ENCODE results near the gene ARHGEF1. TPM values are rescaled to one million over a fixed set of nuclear protein-coding genes. Genes with fewer than 3 reads are reported as not detected.

Gene ARHGEF1
- 10 to 100 TPM; 51.2 to 86.8 (median 78.4) TPM for polyA plus RNA-seq (ENCODE audit: insufficient read depth in 1 of 5, insufficient read length in 5 of 5, low replicate concordance in 1 of 5)
- long read RNA-seq, donor 1, transcript ARHGEF1-205 (2 exons, 576 nt) = major isoform, 5 of 12 reads
- long read RNA-seq, donor 1, partial matches to known transcripts = 0 of 12 reads
- long read RNA-seq, donor 1, other reads (novel, unspliced or antisense) = 0 of 12 reads
- long read RNA-seq, donor 2, partial matches to known transcripts = 0 of 5 reads
- long read RNA-seq, donor 2, other reads (novel, unspliced or antisense) = 0 of 5 reads
- long read RNA-seq, donor 3, partial matches to known transcripts = 6 of 14 reads
- long read RNA-seq, donor 3, other reads (novel, unspliced or antisense) = 0 of 14 reads
- long read RNA-seq, donor 4, partial matches to known transcripts = 0 of 2 reads
- long read RNA-seq, donor 4, other reads (novel, unspliced or antisense) = 0 of 2 reads
- long read RNA-seq, donor 5, partial matches to known transcripts = 0 of 3 reads
- long read RNA-seq, donor 5, other reads (novel, unspliced or antisense) = 0 of 3 reads
- long read RNA-seq, donor 6, partial matches to known transcripts = 5 of 14 reads
- long read RNA-seq, donor 6, other reads (novel, unspliced or antisense) = 0 of 14 reads
- long read RNA-seq, donor 7, partial matches to known transcripts = 0 of 8 reads
- long read RNA-seq, donor 7, other reads (novel, unspliced or antisense) = 0 of 8 reads
- long read RNA-seq, donor 8, partial matches to known transcripts = 0 of 1 reads
- long read RNA-seq, donor 8, other reads (novel, unspliced or antisense) = 0 of 1 reads

DNA sequence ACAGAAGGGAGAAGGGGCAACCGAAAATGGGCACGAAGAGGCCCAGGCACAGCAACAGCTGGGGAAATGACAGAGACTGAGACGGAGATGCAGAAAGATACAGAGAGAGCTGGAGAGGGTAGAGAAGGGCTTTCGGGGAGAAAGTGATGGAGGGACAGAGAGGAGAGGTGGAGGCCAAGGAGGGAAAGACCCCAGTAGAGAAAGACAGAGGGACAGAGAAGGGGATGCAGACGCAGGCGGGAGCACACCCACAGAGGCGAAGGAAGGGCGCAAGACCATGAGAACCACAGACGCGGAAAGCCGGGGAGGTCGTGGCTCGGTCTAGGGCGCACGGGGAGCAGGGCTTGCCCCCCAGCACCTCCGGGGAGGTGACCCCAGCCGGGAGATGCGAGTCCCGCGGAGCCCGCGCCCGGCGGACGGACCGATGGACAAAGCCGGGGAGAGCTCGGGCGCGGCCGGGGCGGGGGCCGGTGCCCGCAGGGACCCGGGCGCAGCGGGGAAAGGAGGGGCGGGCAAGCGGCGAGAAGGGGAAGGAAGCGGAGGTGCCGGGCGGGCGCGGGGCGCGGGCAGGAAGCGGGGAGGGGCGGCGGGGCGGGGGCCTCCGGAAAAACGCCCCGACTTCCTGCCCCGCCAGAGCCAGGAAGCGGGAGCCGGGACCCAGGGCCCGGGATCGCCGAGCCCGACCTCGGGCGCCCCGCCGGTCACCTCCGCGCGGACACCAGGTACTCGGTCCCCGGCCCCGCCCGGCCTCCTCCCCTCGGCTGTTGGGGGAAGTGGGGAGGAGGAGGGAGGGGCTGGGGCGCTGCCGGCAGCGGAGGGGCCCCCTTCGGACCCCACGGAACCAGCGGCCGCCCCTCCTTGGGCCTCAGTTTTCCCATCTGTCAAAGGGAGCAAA, at the start of gene ARHGEF1:
Gene ARHGEF1 (plus strand): TSS at position 617 of the 895 bp plus-strand sequence. CDS start 4,899 bp downstream, outside the sequence.
- no peak for DNase-seq

GRCh38 chr19:41837981-41838708, 44.8 kb upstream of the ARHGEF1 start:
- no peak for DNase-seq

DNA sequence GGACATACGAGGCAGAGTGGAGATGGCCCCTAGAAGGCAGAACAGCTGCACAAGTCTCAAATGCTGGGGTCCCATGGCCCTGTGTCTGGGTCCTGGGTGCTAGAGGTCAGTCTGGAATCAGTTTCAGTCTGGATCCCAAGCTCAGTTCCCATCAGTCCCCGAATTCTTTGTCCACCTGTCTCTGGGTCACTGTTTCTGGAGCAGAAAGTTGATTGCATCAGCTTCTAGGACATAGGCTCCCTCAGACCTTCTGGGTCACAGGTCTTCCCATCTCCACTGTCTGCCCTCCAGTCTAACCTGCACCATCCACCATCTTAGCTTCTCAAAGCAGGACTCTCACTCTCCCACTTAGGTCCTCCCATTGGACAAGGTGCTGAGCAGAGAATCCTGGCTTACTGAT, 43.8 kb upstream of the ARHGEF1 start:
- DNase-seq = no peak

GRCh38 chr19:41843371-41843770, 39.6 kb upstream of the ARHGEF1 start:
- no peak for DNase-seq

DNA sequence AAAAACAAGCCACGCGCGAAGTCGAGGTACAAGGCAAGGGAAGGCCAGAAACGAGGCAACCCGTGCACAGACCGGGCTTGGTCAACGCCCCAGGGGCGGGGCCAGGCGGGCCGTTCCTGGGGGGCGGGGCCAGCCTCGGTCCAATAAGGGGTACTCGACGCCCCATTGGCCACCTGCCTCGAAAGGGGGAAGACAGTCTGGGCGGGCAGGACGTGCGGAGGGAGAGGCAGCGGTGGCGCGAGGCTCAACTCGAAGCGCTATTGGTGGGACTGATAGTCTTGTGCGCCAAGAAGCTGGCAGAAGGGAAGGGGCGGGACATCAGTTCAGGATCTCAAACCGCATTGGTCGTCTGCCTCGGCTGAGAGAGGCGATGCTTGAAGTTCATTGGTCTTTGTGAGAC, 38.4 kb upstream of the ARHGEF1 start, which contains the start of gene LYPD4:
Gene LYPD4 (minus strand): TSS at position 83 of the 400 bp plus-strand sequence. CDS start 5,398 bp downstream, outside the sequence.
- no peak for DNase-seq

DNA sequence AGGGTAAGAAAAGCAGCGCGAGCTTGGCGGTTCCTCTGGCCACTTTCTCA, 38.2 kb upstream of the ARHGEF1 start, which contains the start of gene DMRTC2:
Gene DMRTC2 (plus strand): TSS at position 42 of the 50 bp plus-strand sequence. CDS start 2,387 bp downstream, outside the sequence.
- DNase-seq = no peak

DNA sequence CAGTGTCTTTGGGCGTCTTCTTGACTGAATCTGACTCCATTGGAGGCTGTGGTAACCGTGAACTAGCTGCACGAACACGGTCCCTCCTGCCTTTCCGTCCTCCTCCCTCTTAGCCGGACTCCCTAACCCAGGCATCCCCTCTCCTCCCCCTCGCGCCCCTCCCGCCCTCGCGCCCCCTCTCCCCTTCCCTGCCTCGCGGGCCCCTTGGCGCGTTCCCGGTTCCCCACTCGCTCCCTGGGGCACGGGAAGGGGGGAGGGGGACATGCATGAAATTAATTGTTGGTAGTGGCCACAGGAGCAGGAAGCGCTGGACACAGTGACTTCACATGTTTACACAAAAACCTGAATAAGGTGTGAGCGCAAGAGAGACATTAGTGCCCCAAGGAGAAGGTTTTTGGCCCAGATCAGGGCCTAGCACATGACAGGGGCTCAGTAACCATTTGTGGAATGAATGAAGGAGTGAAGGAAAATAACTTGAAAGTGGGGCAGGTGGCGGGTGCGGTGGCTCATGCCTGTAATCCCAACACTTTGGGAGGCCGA, 37.9 kb upstream of the ARHGEF1 start:
- no peak for DNase-seq

DNA sequence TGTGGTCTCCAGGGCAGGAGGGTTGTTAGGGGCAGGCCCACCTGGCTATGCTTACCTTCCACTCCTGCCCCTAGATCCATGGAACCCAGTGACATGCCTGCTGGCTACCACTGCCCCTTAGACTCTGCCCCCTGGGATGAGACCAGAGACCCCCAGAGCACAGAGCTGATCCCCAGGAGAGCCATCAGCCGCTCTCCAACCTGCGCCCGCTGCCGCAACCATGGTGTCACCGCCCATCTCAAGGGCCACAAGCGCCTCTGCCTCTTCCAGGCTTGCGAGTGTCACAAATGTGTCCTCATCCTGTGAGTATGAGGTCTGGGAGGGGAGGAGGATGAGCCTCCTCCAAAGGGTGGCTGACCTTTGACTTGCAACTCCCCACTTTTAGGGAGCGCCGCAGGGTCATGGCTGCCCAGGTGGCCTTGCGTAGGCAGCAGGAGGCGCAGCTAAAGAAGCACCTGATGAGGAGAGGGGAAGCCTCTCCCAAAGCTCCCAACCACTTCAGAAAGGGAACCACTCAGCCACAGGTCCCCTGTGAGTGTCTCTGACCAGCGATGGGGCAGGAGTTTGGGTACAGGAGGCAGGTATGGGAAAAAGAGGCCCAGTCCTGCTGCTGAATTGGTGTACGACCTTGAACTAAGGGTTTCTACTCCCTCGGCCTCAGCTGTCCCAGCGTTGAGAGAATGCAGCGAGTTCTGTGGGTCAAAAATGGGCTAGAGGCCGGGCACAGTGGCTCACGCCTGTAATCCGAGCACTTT, 35.5 kb upstream of the ARHGEF1 start:
- DNase-seq = no peak

GRCh38 chr19:41848666-41849065, 34.3 kb upstream of the ARHGEF1 start:
- DNase-seq = no peak

- DNase-seq = no peak
These were observed 33.9 kb upstream of the ARHGEF1 start for GRCh38 chr19:41849067-41849466.

GRCh38 chr19:41850381-41850780, 32.6 kb upstream of the ARHGEF1 start:
- DNase-seq = no peak

DNA sequence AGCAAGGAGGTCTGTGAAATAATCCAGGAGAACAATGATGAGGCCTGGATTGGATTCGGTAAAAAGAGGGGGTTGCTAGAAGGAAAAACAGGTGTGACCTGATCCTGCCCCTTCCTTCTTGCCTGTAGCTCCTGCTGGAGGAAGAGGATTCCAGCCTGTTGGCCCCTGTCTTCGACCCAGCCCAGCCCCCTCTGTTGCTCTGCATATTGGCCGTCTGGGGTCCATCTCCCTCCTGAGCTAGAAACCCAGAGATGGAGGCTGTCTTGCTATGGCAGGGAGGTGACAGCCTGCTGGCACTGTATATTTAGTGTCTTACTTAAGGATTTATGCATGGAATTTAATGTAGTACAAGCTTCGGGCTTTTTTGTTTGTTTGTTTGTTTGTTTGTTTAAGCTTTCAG, 31.5 kb upstream of the ARHGEF1 start:
- no peak for DNase-seq

GRCh38 chr19:41853344-41853743, 29.6 kb upstream of the ARHGEF1 start:
- DNase-seq = no peak

- DNase-seq = no peak
These were observed 29.2 kb upstream of the ARHGEF1 start for GRCh38 chr19:41853768-41854167.

GRCh38 chr19:41859213-41859617, 23.8 kb upstream of the ARHGEF1 start:
- no peak for DNase-seq

GRCh38 chr19:41859618-41860418, 23.2 kb upstream of the ARHGEF1 start, which contains the start of gene RPS19:
RPS19 (plus strand) TSS chr19:41860255; CDS start chr19:41860775, 520 bp downstream.
- DNase-seq = peak; percentile 99

GRCh38 chr19:41860419-41861115, 22.4 kb upstream of the ARHGEF1 start:
- no peak for DNase-seq

DNA sequence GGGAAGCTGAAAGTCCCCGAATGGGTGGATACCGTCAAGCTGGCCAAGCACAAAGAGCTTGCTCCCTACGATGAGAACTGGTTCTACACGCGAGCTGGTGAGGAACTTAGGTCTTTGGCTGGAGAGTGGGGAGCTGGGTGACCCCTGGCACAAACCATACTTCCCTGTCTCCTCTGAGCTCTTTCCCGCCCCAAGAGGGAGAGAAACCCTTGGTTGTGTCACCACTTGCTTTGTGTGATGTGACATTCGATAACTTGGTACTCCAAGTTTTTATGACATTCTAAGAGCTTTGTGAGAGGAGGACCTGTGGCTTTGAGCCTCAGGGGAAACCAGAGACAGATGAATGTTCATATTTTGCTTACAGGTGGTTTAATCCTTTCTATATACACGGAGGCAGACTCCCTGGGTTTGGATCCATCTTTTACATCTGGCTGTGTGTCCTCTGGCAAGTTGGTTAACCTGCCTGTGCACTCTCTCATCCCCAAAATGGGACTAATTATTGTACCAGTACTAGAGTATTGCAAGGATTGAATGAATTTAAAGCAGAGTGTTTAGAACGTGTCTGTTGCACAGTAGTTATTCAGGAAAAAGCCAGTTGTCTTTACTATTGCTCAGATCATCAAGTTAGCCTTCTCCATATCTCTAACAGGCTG, 21.7 kb upstream of the ARHGEF1 start:
- DNase-seq = no peak

All from right lung (tissue), 10 donors.